Islet precursor cell (in vitro differentiated cells): ENCODE data around the gene HCN2.
"Not testable (repeated sequence)": the region's sequence is repeated elsewhere in the genome, so short reads cannot be mapped to it uniquely, and the experiment has no call there.

Source experiments
- DNase-seq: peaks from one replicate; pipeline ENCODE4 v3.0.0-alpha.2; 2018

The HCN2 gene

GRCh38 chr19:588093-588740 lies 1.5 kb upstream of the HCN2 start:
- peak; percentile 93 for DNase-seq

GRCh38 chr19:588741-589692 lies 664 bp upstream of the HCN2 start:
- DNase-seq, result no peak

- DNase-seq, result no peak
Observed at GRCh38 chr19:590396-590745, 690 bp downstream of the HCN2 start.

- no peak for DNase-seq
Observed at GRCh38 chr19:590750-591098, 1.0 kb downstream of the HCN2 start.

- DNase-seq, result peak; percentile 77
Observed at GRCh38 chr19:591099-591958, 1.6 kb downstream of the HCN2 start.

GRCh38 chr19:592101-592500 lies 2.4 kb downstream of the HCN2 start:
- no peak for DNase-seq

- DNase-seq, result no peak
Observed at GRCh38 chr19:593055-593454, 3.4 kb downstream of the HCN2 start.

GRCh38 chr19:593505-593904 lies 3.8 kb downstream of the HCN2 start:
- DNase-seq, result no peak

- DNase-seq, result no peak
Observed at GRCh38 chr19:594265-594870, 4.7 kb downstream of the HCN2 start.

- DNase-seq, result no peak
Observed at GRCh38 chr19:595326-596262, 5.9 kb downstream of the HCN2 start.

GRCh38 chr19:596263-596655 lies 6.6 kb downstream of the HCN2 start:
- no peak for DNase-seq

GRCh38 chr19:597406-598315 lies 8.0 kb downstream of the HCN2 start:
- DNase-seq, result no peak

GRCh38 chr19:601310-601709 lies 11.6 kb downstream of the HCN2 start:
- DNase-seq, result no peak

- DNase-seq, result no peak
Observed at GRCh38 chr19:601790-602189, 12.1 kb downstream of the HCN2 start.

- no peak for DNase-seq
Observed at GRCh38 chr19:602391-603301, 13.0 kb downstream of the HCN2 start.

- not testable (repeated sequence) for DNase-seq
Observed at GRCh38 chr19:603302-603639, 13.6 kb downstream of the HCN2 start.

- DNase-seq, result not testable (repeated sequence)
Observed at GRCh38 chr19:603779-604178, 14.1 kb downstream of the HCN2 start.

GRCh38 chr19:604355-604754 lies 14.7 kb downstream of the HCN2 start:
- DNase-seq, result peak; percentile 48

GRCh38 chr19:605061-605971 lies 15.6 kb downstream of the HCN2 start:
- DNase-seq, result peak; percentile 46
